K562 (cell line): ENCODE measurements around the gene SMARCA4. TPM values are rescaled to one million over a fixed set of nuclear protein-coding genes. Genes with fewer than 3 reads are reported as not detected.

Source experiments
- ATAC-seq: fragments of 200-7000 bp; cut with Tn5 transposase; 3 replicates; pipeline ENCODE4 v1.9.1; 2020; ENCODE audit warnings: moderate library complexity
- BruUV-seq: library from RNA; stranded (reverse); fragments of 400-500 nt; replicated peaks from 2 replicates; lab custom pipeline; 2021; lab: Mats Ljungman, UMichigan
- CTCF ChIA-PET: fragments of 300-600 bp; formaldehyde crosslinking; extraction: SDS; loops from one replicate; lab custom pipeline; 2021; ENCODE audit warnings: low intra/inter-chr PET ratio; lab: Yijun Ruan, JAX
- POLR2A ChIA-PET: fragments of 300-600, 350-650 bp; sonication (Branson Sonifier 250); formaldehyde crosslinking; extraction: SDS; loops from one replicate; lab custom pipeline; 2021; ENCODE audit warnings: antibody characterized with exemption, inconsistent platforms; lab: Yijun Ruan, JAX
- DNase-seq, 4 experiments: peaks; one replicate each; pipeline versions ENCODE4 v3.0.0 to v3.0.0-alpha.2; 2011 to 2018; ENCODE audit warnings: low spot score in 3 of 4, mixed read lengths in 3 of 4; ENCODE audit errors: extremely low read depth in 1 of 4
- FAIRE-seq: peaks from 2 replicates; lab custom pipeline; 2011; peaks lifted over from hg19 to GRCh38; lab: Jason Lieb, UNC
- H2AFZ ChIP-seq: 2 replicates; pipeline ENCODE4 v1.6.0; 2011; ENCODE audit warnings: low read depth, low read length, control low read depth, inconsistent platforms
- H3K27ac ChIP-seq: fragments of 200-600 bp; 3 replicates; pipeline ENCODE4 v1.8.0; 2011; ENCODE audit warnings: low read depth, mild to moderate bottlenecking, control low read depth, inconsistent platforms, low read length, moderate library complexity, mixed read lengths; ENCODE audit errors: extremely low read depth
- H3K27me3 ChIP-seq, 2 experiments: fragments of 300-600 bp in 1 of 2; 2 replicates in 1 of 2; 3 replicates in 1 of 2; pipeline versions ENCODE4 v1.6.0 to v1.8.0; 2011; ENCODE audit warnings: inconsistent platforms in 2 of 2, low read length in 2 of 2, mild to moderate bottlenecking in 1 of 2, mixed read lengths in 1 of 2, moderate library complexity in 1 of 2; ENCODE audit not compliant: control insufficient read depth in 2 of 2, insufficient read depth in 2 of 2
- H3K36me3 ChIP-seq: fragments of 300-600 bp; 3 replicates; pipeline ENCODE4 v1.8.0; 2011; ENCODE audit warnings: mild to moderate bottlenecking, low read length, inconsistent platforms; ENCODE audit not compliant: control insufficient read depth, insufficient read depth
- H3K4me1 ChIP-seq, 2 experiments: fragments of 200-600 bp in 1 of 2; replicated peaks in 1 of 2; 2 replicates in 1 of 2; 3 replicates in 1 of 2; pipeline versions ENCODE4 v1.5.1 to v1.8.0; 2011; ENCODE audit warnings: inconsistent platforms in 2 of 2, low read length in 2 of 2, mild to moderate bottlenecking in 1 of 2, mixed read lengths in 1 of 2, moderate library complexity in 1 of 2; ENCODE audit not compliant: control insufficient read depth in 2 of 2, insufficient read depth in 2 of 2
- H3K4me2 ChIP-seq: 2 replicates; pipeline ENCODE4 v1.6.1; 2011; ENCODE audit warnings: low read length, control low read depth, inconsistent platforms, mixed read lengths; ENCODE audit not compliant: insufficient read depth
- H3K4me3 ChIP-seq: fragments of 200-600 bp; sonication (generic), shearing (Covaris generic); 2 replicates; pipeline ENCODE4 v1.5.1; 2016; ENCODE audit warnings: control low read depth, inconsistent platforms
- H3K79me2 ChIP-seq: fragments of 200-600 bp; 3 replicates; pipeline ENCODE4 v1.8.0; 2011; ENCODE audit warnings: low read length, inconsistent platforms; ENCODE audit not compliant: control insufficient read depth, insufficient read depth
- H3K9ac ChIP-seq, 2 experiments: 2 replicates each; pipeline versions ENCODE4 v1.6.0 to v1.6.1; 2011; ENCODE audit warnings: low read depth in 2 of 2, low read length in 2 of 2, control low read depth in 1 of 2, inconsistent platforms in 1 of 2, mild to moderate bottlenecking in 1 of 2, mixed read lengths in 1 of 2; ENCODE audit not compliant: insufficient read depth in 1 of 2
- H3K9me1 ChIP-seq: one replicate; pipeline ENCODE4 v1.6.0; 2011; ENCODE audit warnings: inconsistent platforms, mild to moderate bottlenecking, low read length, moderate library complexity; ENCODE audit not compliant: control insufficient read depth, insufficient read depth
- H3K9me3 ChIP-seq: replicated peaks from 2 replicates; pipeline ENCODE4 v1.5.1; 2011; ENCODE audit warnings: low read depth, low read length, inconsistent platforms; ENCODE audit not compliant: control insufficient read depth, insufficient read depth
- H4K20me1 ChIP-seq: replicated peaks from 2 replicates; pipeline ENCODE4 v1.6.1; 2011; ENCODE audit warnings: low read length, inconsistent platforms, mixed read lengths; ENCODE audit not compliant: control insufficient read depth, insufficient read depth
- HDAC6 ChIP-seq: IDR thresholded peaks from 2 replicates; pipeline ENCODE4 v1.6.1; 2012; ENCODE audit warnings: low read depth, mild to moderate bottlenecking, control low read depth, inconsistent platforms, low read length, moderate library complexity
- POLR2B ChIP-seq: fragments of 450-650 bp; IDR thresholded peaks from 2 replicates; pipeline ENCODE4 v1.6.1; 2018; ENCODE audit warnings: low read depth; ENCODE audit not compliant: partially characterized antibody
- RFX1 ChIP-seq: fragments of 450-650 bp; IDR thresholded peaks from 2 replicates; pipeline ENCODE4 v1.6.1; 2016; ENCODE audit warnings: mild to moderate bottlenecking, moderate library complexity
- ZNF431 ChIP-seq: sonication (generic); formaldehyde crosslinking; IDR thresholded peaks from 2 replicates; pipeline ENCODE4 v1.8.0; 2022; ENCODE audit warnings: mild to moderate bottlenecking, missing genetic modification reagents
- WGBS: fragments of 100-300 bp; shearing (Covaris generic); methylation state at CpG from one replicate; pipeline ENCODE4 v1.1.6; 2016; ENCODE audit warnings: low coverage, mixed read lengths; ENCODE audit not compliant: insufficient coverage; ENCODE audit errors: missing lambda C conversion rate; 5-methylcytosine and 5-hydroxymethylcytosine counted together
- in situ Hi-C: fragments of 300-500 bp; cut with MboI; formaldehyde crosslinking; loops from 4 replicates; pipeline ENCODE4 v1.15.0; 2018; ENCODE audit warnings: inconsistent platforms, mixed read lengths
- intact Hi-C: fragments of 100-400 bp; cut with micrococcal nuclease; formaldehyde crosslinking; loops from 2 replicates; pipeline ENCODE4 v1.14.2; 2022
- polyA plus RNA-seq, 8 experiments: library from polyadenylated mRNA; depleted of rRNA in 4 of 8; stranded (reverse) in 5 of 8; unstranded in 3 of 8; fragments of >200 nt; fragmentation: Nextera tagmentation in 2 of 8; fragmentation: Illumina TruSeq in 1 of 8; extraction: Ambion mirVana in 2 of 8; extraction: Trizol in 1 of 8; gene quantifications; 2 replicates each; pipeline versions ENCODE4 v1.2.1 to v1.2.3, GENCODE V29; 2011 to 2014; ENCODE audit warnings: inconsistent platforms in 1 of 8, missing spikeins in 1 of 8
- total RNA-seq, 7 experiments: library from RNA; depleted of rRNA in 6 of 7; stranded (reverse); fragments of >200 nt in 6 of 7; fragmentation: Illumina TruSeq in 2 of 7; extraction: Trizol in 2 of 7; gene quantifications; 2 replicates each; pipeline versions ENCODE4 v1.2.1 to v1.2.3, GENCODE V29; 2011 to 2021; ENCODE audit warnings: low replicate concordance in 1 of 7
- TF ChIP-seq, protein P1 (sequence below): sonication (generic); IDR thresholded peaks from 2 replicates; pipeline ENCODE4 v1.6.1; 2016
- TF ChIP-seq, protein P2 (sequence below): fragments of 450-650 bp; IDR thresholded peaks from 2 replicates; pipeline ENCODE4 v1.6.1; 2016; ENCODE audit warnings: missing biosample characterization, missing genetic modification characterization

The SMARCA4 gene
- total and polyA plus RNA-seq, 9 of the 15 experiments (the other 6 are each of a cell fraction or from before 2014, with no cell fraction given): 19.3 to 207 (median 52.1) TPM

DNA sequence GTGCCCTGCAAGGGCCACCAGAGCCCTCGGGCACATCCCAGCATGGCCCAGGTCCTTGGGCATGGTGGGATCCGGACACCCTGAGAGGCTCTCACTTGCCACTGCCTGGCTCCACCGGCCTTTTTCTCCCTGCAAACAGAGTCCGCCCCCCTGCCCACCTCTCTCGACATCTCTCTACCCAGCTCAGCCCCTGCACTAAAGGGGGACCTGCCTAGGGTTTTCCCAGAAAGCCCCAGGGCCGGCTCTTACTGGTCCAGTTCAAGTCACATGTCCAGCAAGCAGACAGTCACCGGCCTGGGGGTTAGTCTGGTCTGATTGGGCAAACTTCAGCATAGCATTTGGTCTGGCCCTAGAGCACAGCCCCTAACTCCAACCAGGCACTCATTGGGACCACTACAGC lies 52.9 kb downstream of the SMARCA4 start:
- intact Hi-C loops: no loop called here
- no peaks in the 10 kb centered on the region for H3K79me2 ChIP-seq
- FAIRE-seq (no peak), DNase-seq (no peak), ATAC-seq (no peak)
- no peaks in the 10 kb centered on the region for H3K27me3 ChIP-seq
- BruUV-seq: no TSS peak
- no peaks in the 10 kb centered on the region for H3K9me3 ChIP-seq
- no peaks in the 10 kb centered on the region for H3K9me1 ChIP-seq
- no peak overlapping the region for H2AFZ ChIP-seq
- 96% methylated on average over 4 of the region's 7 CpGs for WGBS
- ChIA-PET POLR2A (no interaction called here), CTCF (no interaction called here)
- peaks cover 0 to 11% of the 10 kb centered on the region in 2 experiments; a peak in 1 of 5 replicates for H3K4me1 ChIP-seq
- H4K20me1 ChIP-seq: no peaks in the 10 kb centered on the region
- in situ Hi-C loops: no loop called here
- H3K4me2 ChIP-seq: no peak overlapping the region
- H3K27ac ChIP-seq: no peak overlapping the region
- no peak overlapping the region for H3K4me3 ChIP-seq
- H3K9ac ChIP-seq: no peak overlapping the region
- TF ChIP-seq POLR2B: no peak
- no peak for TF ChIP-seq HDAC6
- TF ChIP-seq ZNF431 (CRISPR knock-in tag): no peak
- TF ChIP-seq, protein P1, sequence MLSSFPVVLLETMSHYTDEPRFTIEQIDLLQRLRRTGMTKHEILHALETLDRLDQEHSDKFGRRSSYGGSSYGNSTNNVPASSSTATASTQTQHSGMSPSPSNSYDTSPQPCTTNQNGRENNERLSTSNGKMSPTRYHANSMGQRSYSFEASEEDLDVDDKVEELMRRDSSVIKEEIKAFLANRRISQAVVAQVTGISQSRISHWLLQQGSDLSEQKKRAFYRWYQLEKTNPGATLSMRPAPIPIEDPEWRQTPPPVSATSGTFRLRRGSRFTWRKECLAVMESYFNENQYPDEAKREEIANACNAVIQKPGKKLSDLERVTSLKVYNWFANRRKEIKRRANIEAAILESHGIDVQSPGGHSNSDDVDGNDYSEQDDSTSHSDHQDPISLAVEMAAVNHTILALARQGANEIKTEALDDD: no peak
- TF ChIP-seq, protein P2, sequence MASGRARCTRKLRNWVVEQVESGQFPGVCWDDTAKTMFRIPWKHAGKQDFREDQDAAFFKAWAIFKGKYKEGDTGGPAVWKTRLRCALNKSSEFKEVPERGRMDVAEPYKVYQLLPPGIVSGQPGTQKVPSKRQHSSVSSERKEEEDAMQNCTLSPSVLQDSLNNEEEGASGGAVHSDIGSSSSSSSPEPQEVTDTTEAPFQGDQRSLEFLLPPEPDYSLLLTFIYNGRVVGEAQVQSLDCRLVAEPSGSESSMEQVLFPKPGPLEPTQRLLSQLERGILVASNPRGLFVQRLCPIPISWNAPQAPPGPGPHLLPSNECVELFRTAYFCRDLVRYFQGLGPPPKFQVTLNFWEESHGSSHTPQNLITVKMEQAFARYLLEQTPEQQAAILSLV (tag): no peak
- TF ChIP-seq RFX1: no peak
- peaks cover 94% of the 10 kb centered on the region; the same call in 2 of the 3 replicates for H3K36me3 ChIP-seq
